ENCODE measurements around the gene VSNL1.

The VSNL1 gene

GRCh38 chr2:17615728-17616351 lies 75.3 kb downstream of the VSNL1 start:
- no peak overlapping the region for H3K27ac ChIP-seq (ENCODE audit: extremely low read depth, low read depth, low read length)

DNA sequence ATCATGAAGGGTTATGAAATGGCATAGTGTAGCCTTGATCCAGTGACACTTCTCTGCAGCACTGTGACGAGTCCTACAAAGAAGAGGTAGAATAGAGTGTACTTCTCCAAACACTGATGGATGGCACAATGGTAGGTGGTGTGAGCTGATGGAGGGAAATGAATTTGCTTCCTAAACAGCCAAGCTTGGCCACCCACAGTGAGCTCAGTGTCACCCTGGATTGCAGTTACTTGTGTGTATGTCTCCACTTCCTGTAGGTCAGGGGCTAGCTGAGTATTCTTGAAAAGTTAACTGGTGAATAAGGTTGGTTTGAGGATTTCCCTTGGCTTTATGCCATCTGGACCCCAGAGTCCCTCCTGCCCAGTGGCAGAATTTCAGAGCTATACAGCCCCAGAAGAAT lies 75.9 kb downstream of the VSNL1 start:
- Histone ChIP-seq H3K4me1 (ENCODE audit: control insufficient read depth, insufficient read depth, low read length) (no peaks in the 10 kb centered on the region), H3K9me3 (ENCODE audit: control insufficient read depth, insufficient read depth, low read depth, low read length) (no peaks in the 10 kb centered on the region), H3K36me3 (ENCODE audit: control insufficient read depth in 2 of 2, insufficient read depth in 1 of 2, low read length in 2 of 2) (no peaks in the 10 kb centered on the region), H3K4me3 (ENCODE audit: low read depth, low read length) (no peak overlapping the region), H3K27ac (ENCODE audit: extremely low read depth, low read depth, low read length) (no peak overlapping the region)
- ChIA-PET POLR2A (no interaction called here), CTCF (interaction anchor here (0.9 to 1.4 kb wide), 2 partner anchors 11 to 29 kb away, joined by 3 read pairs; no protein-coding TSS in a partner anchor)
- TF ChIP-seq RBAK (tag by site-specific recombination; IDR thresholded peaks at IDR 0.05) (no peak), ATF2 (tag by site-specific recombination; IDR thresholded peaks at IDR 0.05; ENCODE audit: low read depth) (no peak), ZNF138 (tag by site-specific recombination; IDR thresholded peaks at IDR 0.05; ENCODE audit: borderline replicate concordance) (no peak), GFI1B (tag by site-specific recombination; IDR thresholded peaks at IDR 0.05) (no peak), ZNF280C (tag by site-specific recombination; IDR thresholded peaks at IDR 0.05) (no peak), ZNF157 (tag by site-specific recombination; IDR thresholded peaks at IDR 0.05) (no peak), MYNN (tag by site-specific recombination; IDR thresholded peaks at IDR 0.05; ENCODE audit: borderline replicate concordance) (no peak)

More at GRCh38 chr2:17615728-17616351, 75.3 kb downstream of the VSNL1 start:
- POLR2A ChIA-PET: no interaction called here
- no peaks in the 10 kb centered on the region for H3K36me3 ChIP-seq (ENCODE audit: control insufficient read depth in 2 of 2, insufficient read depth in 1 of 2, low read length in 2 of 2)
- H3K4me3 ChIP-seq (ENCODE audit: low read depth, low read length): no peak overlapping the region
- no peaks in the 10 kb centered on the region for H3K9me3 ChIP-seq (ENCODE audit: control insufficient read depth, insufficient read depth, low read depth, low read length)
- H3K4me1 ChIP-seq (ENCODE audit: control insufficient read depth, insufficient read depth, low read length): no peaks in the 10 kb centered on the region
- TF ChIP-seq ZBTB6 (tag by site-specific recombination; IDR thresholded peaks at IDR 0.05) (no peak), ZBTB20 (tag by site-specific recombination; IDR thresholded peaks at IDR 0.05) (no peak), ZSCAN18 (tag by site-specific recombination; IDR thresholded peaks at IDR 0.05) (no peak), ZNF157 (tag by site-specific recombination; IDR thresholded peaks at IDR 0.05) (no peak), ZNF785 (tag by site-specific recombination; IDR thresholded peaks at IDR 0.05) (no peak), ZBTB26 (tag by site-specific recombination; optimal IDR thresholded peaks at IDR 0.05) (no peak), YY1 (tag by site-specific recombination; IDR thresholded peaks at IDR 0.05) (no peak), TSHZ1 (tag by site-specific recombination; IDR thresholded peaks at IDR 0.05; ENCODE audit: borderline replicate concordance) (no peak)
- CTCF ChIA-PET: interaction anchor here (1.4 kb wide), 1 partner anchor 12 kb away, joined by 3 read pairs; no protein-coding TSS in a partner anchor

Measured in HEK293 (cell line).